Hematopoietic multipotent progenitor cell treated with erythropoietin and hydrocortisone succinate and interleukin-3 and kit ligand, for 8 days (in vitro differentiated cells): ENCODE measurements around the gene RNF10.
A peak's percentile ranks its signal among the peaks of the same experiment; 100 is the strongest.
"Not testable (repeated sequence)": the region's sequence is repeated elsewhere in the genome, so short reads cannot be mapped to it uniquely, and the experiment has no call there.

Source experiments
- DNase-seq: peaks from one replicate; pipeline ENCODE4 v3.0.0-alpha.2; 2015

The RNF10 gene

GRCh38 chr12:120529641-120530417 is 4.3 kb upstream of the RNF10 start:
- DNase-seq: peak; percentile 39

- DNase-seq: not testable (repeated sequence)
Measured at GRCh38 chr12:120530418-120530761, 3.8 kb upstream of the RNF10 start.

- no peak for DNase-seq
Measured at GRCh38 chr12:120532701-120533238, 1.4 kb upstream of the RNF10 start.

GRCh38 chr12:120534703-120535655 is 823 bp downstream of the RNF10 start:
- DNase-seq: peak; percentile 87

GRCh38 chr12:120536064-120536791 is 2.1 kb downstream of the RNF10 start:
- DNase-seq: no peak

GRCh38 chr12:120537856-120538220 is 3.7 kb downstream of the RNF10 start:
- no peak for DNase-seq

GRCh38 chr12:120538281-120539156 is 4.4 kb downstream of the RNF10 start:
- DNase-seq: no peak

GRCh38 chr12:120539303-120539702 is 5.1 kb downstream of the RNF10 start:
- DNase-seq: no peak

GRCh38 chr12:120540445-120540844 is 6.3 kb downstream of the RNF10 start:
- peak; percentile 98 for DNase-seq

- no peak for DNase-seq
Measured at GRCh38 chr12:120542166-120542565, 8.0 kb downstream of the RNF10 start.

GRCh38 chr12:120544691-120545090 is 10.5 kb downstream of the RNF10 start:
- no peak for DNase-seq

- no peak for DNase-seq
Measured at GRCh38 chr12:120546050-120546386, 11.9 kb downstream of the RNF10 start.

GRCh38 chr12:120554678-120555077 is 20.5 kb downstream of the RNF10 start:
- no peak for DNase-seq

- no peak for DNase-seq
Measured at GRCh38 chr12:120557589-120557988, 23.4 kb downstream of the RNF10 start.

GRCh38 chr12:120562906-120563305 is 28.8 kb downstream of the RNF10 start:
- no peak for DNase-seq

GRCh38 chr12:120563495-120563894 is 29.3 kb downstream of the RNF10 start:
- DNase-seq: no peak

GRCh38 chr12:120571299-120571698 is 37.1 kb downstream of the RNF10 start:
- DNase-seq: no peak

- DNase-seq: no peak
Measured at GRCh38 chr12:120573560-120573959, 39.4 kb downstream of the RNF10 start.

- no peak for DNase-seq
Measured at GRCh38 chr12:120574106-120574505, 40.0 kb downstream of the RNF10 start.

- DNase-seq: no peak
Measured at GRCh38 chr12:120579179-120579578, 45.0 kb downstream of the RNF10 start.

GRCh38 chr12:120580787-120581723 is 46.9 kb downstream of the RNF10 start, which contains the start of gene POP5:
Gene POP5 (minus strand): TSS chr12:120581402. CDS start chr12:120581362, 40 bp downstream.
- peak; percentile 99 for DNase-seq
